Skeletal muscle tissue (tissue), 4 donors: ENCODE data around the gene ARMC3. TPM values are rescaled to one million over a fixed set of nuclear protein-coding genes. Genes with fewer than 3 reads are reported as not detected.
"Not testable (repeated sequence)": the region's sequence is repeated elsewhere in the genome, so short reads cannot be mapped to it uniquely, and the experiment has no call there.

Experiments used
- H3K27ac ChIP-seq: one replicate; pipeline ENCODE4 v1.7.0; 2013; ENCODE audit warnings: mild to moderate bottlenecking, low read depth, low read length, inconsistent platforms
- H3K27me3 ChIP-seq, 3 donors: one replicate each; pipeline ENCODE4 v1.7.0; 2013; ENCODE audit warnings: low read length in 3 of 3; ENCODE audit not compliant: control insufficient read depth in 3 of 3, insufficient read depth in 3 of 3
- H3K36me3 ChIP-seq, 3 donors: one replicate each; pipeline ENCODE4 v1.7.0; 2013; ENCODE audit warnings: low read length in 3 of 3; ENCODE audit not compliant: control insufficient read depth in 3 of 3, insufficient read depth in 3 of 3
- H3K4me1 ChIP-seq, 3 donors: one replicate each; pipeline ENCODE4 v1.7.0; 2013; ENCODE audit warnings: low read length in 3 of 3, mild to moderate bottlenecking in 3 of 3; ENCODE audit not compliant: control insufficient read depth in 3 of 3, insufficient read depth in 3 of 3
- H3K4me3 ChIP-seq, 3 donors: one replicate each; pipeline ENCODE4 v1.7.0; 2013; ENCODE audit warnings: low read length in 3 of 3
- H3K9ac ChIP-seq, 3 donors: one replicate each; pipeline ENCODE4 v1.7.0; 2013; ENCODE audit warnings: low read length in 3 of 3, mild to moderate bottlenecking in 3 of 3, moderate library complexity in 2 of 3, low read depth in 1 of 3
- H3K9me3 ChIP-seq, 3 donors: one replicate each; pipeline ENCODE4 v1.7.0; 2013; ENCODE audit warnings: low read length in 3 of 3; ENCODE audit not compliant: control insufficient read depth in 3 of 3
- total RNA-seq: library from RNA; depleted of rRNA; stranded (reverse); fragments of >200 nt; gene quantifications from one replicate; pipeline ENCODE4 v1.2.3, GENCODE V29; 2014
- donor health status: Osteomylitis.

ARMC3 gene
- total RNA-seq, 1 donor from 2014 or later = not detected

DNA sequence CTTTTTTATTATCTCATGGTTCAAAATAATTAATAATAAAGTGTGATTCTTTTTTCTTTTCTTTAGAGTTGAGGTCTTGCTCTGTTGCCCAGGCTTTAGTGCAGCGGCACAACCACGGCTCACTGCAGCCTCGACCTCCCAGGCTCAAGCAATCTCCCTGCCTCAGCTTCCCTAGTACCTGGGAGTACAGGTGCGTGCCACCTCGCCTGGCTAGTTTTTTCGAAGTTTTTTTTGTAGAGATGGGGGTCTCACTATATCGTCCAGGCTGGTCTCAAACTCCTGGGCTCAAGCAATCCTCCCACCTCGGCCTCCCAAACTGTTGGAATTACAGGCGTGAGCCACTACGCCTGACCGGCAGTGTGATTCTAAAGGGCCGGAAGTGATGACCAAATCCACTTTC, 139.5 kb downstream of the ARMC3 start:
- no peak overlapping the region for H3K27ac ChIP-seq

DNA sequence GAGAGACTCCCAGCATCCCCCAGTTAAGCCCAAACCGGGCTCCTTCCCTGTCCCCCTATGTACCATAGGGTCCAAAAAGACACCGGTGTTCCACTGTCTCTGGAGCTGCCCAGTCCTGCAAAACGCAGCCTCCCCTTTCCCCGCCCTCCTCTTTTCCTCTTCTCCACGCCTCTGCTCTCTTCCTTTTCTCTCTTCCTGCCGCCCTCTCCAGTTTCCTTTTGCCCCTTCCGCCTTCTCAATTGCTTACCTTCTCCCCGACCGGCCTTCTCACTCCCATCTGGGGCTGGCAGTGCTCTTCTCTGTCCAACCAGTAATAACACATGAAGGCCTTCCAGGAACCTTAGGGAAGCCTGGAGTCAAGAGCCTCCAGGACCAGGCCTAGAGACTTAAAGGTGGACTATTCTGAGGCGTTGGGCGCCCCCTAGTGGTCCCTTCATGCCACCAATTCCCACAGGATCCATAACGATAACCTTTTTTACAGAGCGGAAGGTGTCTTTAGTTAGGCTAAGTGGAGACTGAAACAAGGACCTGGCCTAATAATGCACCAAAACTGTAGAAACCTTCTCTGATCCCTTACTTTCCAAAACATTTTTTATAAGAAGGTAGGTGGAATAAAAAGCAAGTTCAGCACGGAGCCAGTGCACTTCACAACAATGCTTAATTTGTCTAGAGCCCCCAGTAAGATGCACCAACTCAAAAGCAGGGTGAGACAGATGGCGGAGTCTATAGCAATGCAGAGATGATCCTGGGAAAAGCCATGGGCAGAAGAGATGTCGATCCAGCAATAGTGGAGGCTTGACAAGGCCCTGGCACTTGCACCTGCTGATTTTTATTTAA, 140.3 kb downstream of the ARMC3 start:
- no peak overlapping the region for H3K27ac ChIP-seq
- no peaks in the 10 kb centered on the region for H3K9me3 ChIP-seq
- no peaks in the 10 kb centered on the region for H3K27me3 ChIP-seq
- H3K36me3 ChIP-seq = no peaks in the 10 kb centered on the region
- no peak overlapping the region for H3K4me3 ChIP-seq
- no peak overlapping the region for H3K9ac ChIP-seq
- H3K4me1 ChIP-seq = peaks cover 29 to 35% (median 33%) of the 10 kb centered on the region in 3 donors

More for the DNA sequence above, 139.5 kb downstream of the ARMC3 start:
- Histone ChIP-seq H3K9ac (no peak overlapping the region), H3K27me3 (no peaks in the 10 kb centered on the region), H3K4me3 (no peak overlapping the region), H3K4me1 (peaks cover 32 to 36% (median 35%) of the 10 kb centered on the region in 3 donors), H3K9me3 (no peaks in the 10 kb centered on the region), H3K36me3 (no peaks in the 10 kb centered on the region)

DNA sequence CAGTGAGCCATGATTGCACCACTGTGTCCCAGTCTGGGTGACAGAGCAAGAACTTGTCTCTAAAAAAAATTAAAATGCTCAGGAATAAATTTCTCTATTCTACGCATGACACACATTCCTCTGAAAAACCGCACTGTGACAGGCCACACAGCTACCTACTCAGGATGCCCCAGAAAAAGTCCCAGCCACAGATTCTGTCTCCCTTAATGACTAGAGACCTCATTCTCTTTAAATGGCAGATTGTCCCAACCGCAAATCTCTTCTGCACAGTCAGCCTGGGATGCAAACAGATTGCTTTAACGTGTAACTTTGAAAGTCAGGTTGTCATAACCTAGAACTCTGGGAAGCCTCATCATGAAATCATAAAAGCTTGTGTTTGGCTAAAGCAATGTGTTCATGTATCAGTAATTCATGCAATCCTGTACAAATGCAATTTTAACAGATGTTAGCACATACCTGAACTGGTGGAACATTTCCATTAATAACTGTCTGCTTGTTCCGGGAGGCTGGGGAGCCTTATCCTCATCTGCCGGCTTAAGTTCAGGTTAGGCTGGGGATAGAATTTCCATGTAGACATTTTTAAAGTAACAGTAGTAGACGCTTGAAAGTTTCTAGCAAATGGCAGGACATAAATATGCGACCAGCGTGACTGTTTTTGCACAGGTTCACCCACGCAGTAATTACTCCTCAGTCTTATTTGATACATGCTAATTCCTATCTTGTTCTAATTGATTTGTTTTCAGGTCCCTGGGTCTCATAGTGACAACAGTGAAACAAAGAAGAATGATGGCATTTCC, 141.4 kb downstream of the ARMC3 start:
- H3K9me3 ChIP-seq = no peaks in the 10 kb centered on the region
- H3K27me3 ChIP-seq = no peaks in the 10 kb centered on the region
- H3K36me3 ChIP-seq = no peaks in the 10 kb centered on the region
- H3K4me3 ChIP-seq = no peak overlapping the region
- H3K4me1 ChIP-seq = peaks cover 20 to 30% (median 29%) of the 10 kb centered on the region in 3 donors
- no peak overlapping the region for H3K9ac ChIP-seq
- H3K27ac ChIP-seq = no peak overlapping the region

DNA sequence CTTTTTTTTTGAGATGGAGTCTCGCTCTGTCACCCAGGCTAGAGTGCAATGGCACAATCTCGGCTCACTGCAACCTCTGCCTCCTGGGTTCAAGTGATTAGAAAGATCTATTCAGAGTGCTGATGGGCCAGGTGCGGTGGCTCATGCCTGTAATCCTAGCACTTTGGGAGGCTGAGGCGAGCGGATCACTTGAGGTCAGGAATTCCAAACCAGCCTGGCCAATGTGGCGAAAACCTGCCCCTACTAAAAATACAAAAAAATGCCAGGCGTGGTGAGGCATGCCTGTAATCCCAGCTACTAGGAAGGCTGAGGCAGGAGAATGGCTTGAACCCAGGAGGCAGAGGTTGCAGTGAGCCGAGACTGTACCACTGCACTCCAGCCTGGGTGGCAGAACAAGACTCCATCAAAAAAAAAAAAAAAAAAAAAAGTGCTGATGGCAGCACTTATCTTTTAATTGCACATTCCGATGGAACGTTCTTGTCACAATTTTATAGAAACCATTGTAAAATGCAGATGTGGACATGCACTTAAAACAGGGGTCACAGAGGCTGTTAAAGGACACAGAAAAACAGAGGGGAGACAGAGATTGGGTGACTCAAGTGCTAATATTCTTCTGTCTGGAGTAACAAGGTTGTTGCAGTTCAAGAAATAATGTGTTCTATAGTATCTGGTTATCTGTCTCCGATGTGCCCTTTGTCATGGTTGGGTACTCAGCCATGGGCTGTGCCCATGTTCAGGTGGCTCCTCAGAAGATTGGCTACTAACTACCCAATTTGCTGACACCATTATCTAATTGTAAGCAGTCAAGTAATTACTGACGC, 142.4 kb downstream of the ARMC3 start:
- H3K4me3 ChIP-seq, H3K9me3 ChIP-seq, H3K36me3 ChIP-seq, H3K27ac ChIP-seq, H3K27me3 ChIP-seq, H3K9ac ChIP-seq: not testable (repeated sequence)
- H3K4me1 ChIP-seq = peaks cover 17 to 23% (median 22%) of the 10 kb centered on the region in 3 donors

DNA sequence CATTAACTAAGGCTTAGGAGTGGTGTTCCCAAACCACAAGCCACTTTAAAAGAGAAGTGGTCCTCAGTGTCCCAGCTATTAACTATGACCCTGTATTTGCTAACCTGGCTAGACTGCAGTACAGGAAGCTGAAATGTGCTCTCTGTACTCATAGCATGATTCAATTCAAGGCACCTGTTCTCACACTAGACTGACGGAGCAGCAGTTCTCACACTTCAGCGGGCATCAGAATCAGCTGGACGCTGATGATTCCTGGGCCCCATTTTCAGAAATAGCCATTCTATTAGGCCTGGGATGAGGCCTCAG, 143.0 kb downstream of the ARMC3 start:
- peaks cover 11 to 17% (median 17%) of the 10 kb centered on the region in 3 donors for H3K4me1 ChIP-seq
- no peaks in the 10 kb centered on the region for H3K36me3 ChIP-seq
- H3K9me3 ChIP-seq = no peaks in the 10 kb centered on the region
- H3K9ac ChIP-seq = no peak overlapping the region
- no peak overlapping the region for H3K27ac ChIP-seq
- H3K4me3 ChIP-seq = no peak overlapping the region
- no peaks in the 10 kb centered on the region for H3K27me3 ChIP-seq

DNA sequence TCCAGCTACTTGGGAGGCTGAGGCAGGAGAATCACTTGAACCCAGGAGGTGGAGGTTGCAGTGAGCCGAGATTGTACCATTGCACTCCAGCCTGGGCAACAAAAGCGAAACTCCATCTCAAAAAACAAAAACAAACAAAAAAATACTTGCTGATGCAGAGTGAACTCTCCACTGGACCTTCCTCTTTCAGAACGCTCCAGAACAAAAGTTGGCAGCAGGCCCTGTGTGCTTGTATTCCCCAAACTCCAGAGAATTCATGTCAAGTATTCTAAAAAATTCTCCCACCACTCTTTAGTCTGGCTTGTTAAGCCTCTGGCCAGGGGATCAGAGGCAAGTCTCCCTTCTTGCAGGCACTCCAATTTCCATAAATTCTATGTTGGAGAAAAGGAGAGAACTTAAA, 144.7 kb downstream of the ARMC3 start:
- not testable (repeated sequence) for H3K27me3 ChIP-seq, H3K36me3 ChIP-seq, H3K9me3 ChIP-seq, H3K9ac ChIP-seq, H3K4me3 ChIP-seq, H3K27ac ChIP-seq
- H3K4me1 ChIP-seq = peaks cover 9 to 17% (median 16%) of the 10 kb centered on the region in 3 donors

DNA sequence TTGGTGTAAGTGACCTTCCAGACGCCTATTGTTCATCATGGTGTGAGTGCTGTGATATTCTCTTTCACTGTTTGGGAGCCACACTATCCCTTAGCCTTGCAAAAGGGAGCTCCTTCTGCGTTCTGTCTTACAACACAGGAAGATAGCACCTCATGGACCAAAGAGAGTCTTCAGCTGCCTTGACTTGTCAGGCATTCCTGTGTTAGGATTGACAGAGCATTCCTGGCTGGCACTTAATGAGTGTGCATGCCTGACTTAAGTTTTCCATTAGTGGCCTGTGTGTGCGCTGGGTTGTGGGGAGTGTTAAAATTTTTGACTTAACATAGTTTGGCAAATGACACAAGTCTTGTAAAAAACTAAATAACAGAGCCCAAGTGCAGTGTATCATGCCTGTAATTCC, 145.7 kb downstream of the ARMC3 start:
- H3K9me3 ChIP-seq = no peaks in the 10 kb centered on the region
- H3K36me3 ChIP-seq = no peaks in the 10 kb centered on the region
- H3K4me3 ChIP-seq = no peak overlapping the region
- no peak overlapping the region for H3K27ac ChIP-seq
- H3K4me1 ChIP-seq = peaks cover 9 to 13% (median 12%) of the 10 kb centered on the region in 3 donors
- peaks cover 0 to 4% (median 0%) of the 10 kb centered on the region in 3 donors for H3K27me3 ChIP-seq
- no peak overlapping the region for H3K9ac ChIP-seq

DNA sequence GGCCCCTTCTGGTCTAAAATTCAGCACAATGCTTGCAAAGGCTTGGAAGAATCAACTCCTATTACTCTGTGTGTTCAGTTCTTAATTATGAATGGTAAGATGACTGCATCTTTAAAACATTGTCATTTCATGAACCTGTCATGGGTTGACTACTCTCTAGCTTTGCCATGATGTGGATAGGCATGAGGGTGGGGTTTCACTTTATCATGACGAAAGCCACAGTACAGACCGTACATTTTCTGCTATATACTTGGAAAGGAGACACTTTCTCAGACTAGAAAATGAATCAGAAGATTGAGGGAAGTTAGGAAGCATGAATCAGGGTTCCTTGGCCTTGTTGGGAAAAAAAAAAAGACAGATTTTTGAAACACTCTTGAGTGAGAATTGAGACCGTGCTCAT, 147.8 kb downstream of the ARMC3 start:
- no peak overlapping the region for H3K27ac ChIP-seq
- peaks cover 0 to 10% (median 4%) of the 10 kb centered on the region in 3 donors for H3K27me3 ChIP-seq
- H3K9ac ChIP-seq = no peak overlapping the region
- peaks cover 3 to 6% (median 5%) of the 10 kb centered on the region in 3 donors for H3K4me1 ChIP-seq
- no peak overlapping the region for H3K4me3 ChIP-seq
- H3K9me3 ChIP-seq = no peaks in the 10 kb centered on the region
- no peaks in the 10 kb centered on the region for H3K36me3 ChIP-seq

DNA sequence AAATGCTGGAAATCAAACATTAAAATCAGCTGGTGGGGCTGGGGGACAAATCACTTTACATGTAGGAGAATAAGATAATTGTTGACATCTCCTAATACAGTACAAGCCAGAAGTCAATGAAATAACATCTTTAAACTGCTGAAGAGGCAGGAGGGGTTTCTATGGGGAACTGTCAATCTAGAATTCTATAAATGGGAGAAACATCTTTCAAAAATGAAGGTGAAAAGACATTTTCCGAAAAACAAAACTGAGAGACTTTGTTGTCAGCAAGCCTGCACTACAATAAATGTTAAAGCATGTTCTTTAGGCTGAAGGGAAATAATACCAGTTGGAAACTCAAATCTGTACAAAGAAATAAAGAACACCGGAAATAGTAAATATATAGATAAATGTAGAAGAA, 150.3 kb downstream of the ARMC3 start:
- Histone ChIP-seq H3K27me3 (peaks cover 0 to 10% (median 4%) of the 10 kb centered on the region in 3 donors), H3K9ac (no peak overlapping the region), H3K4me1 (peaks cover 5 to 10% (median 7%) of the 10 kb centered on the region in 3 donors), H3K4me3 (no peak overlapping the region), H3K27ac (no peak overlapping the region), H3K36me3 (no peaks in the 10 kb centered on the region), H3K9me3 (no peaks in the 10 kb centered on the region)
